Left ventricle myocardium inferior (tissue), 1 donor: ENCODE data around the gene SERTAD1. TPM values are rescaled to one million over a fixed set of nuclear protein-coding genes. Genes with fewer than 3 reads are reported as not detected.
A peak's percentile ranks its signal among the peaks of the same experiment; 100 is the strongest.

Source experiments
- DNase-seq: peaks from one replicate; pipeline ENCODE4 v3.0.0-alpha.2; 2020
- H3K27ac ChIP-seq: fragments of 200-600 bp; replicated peaks from 2 replicates; pipeline ENCODE4 v1.8.0; 2021
- H3K27me3 ChIP-seq: fragments of 200-600 bp; 2 replicates; pipeline ENCODE4 v1.8.0; 2021; ENCODE audit warnings: low read depth
- H3K36me3 ChIP-seq: fragments of 200-600 bp; 2 replicates; pipeline ENCODE4 v1.8.0; 2021
- H3K4me1 ChIP-seq: fragments of 200-600 bp; 2 replicates; pipeline ENCODE4 v1.8.0; 2021
- H3K4me3 ChIP-seq: fragments of 200-600 bp; 2 replicates; pipeline ENCODE4 v1.8.0; 2021; ENCODE audit warnings: mild to moderate bottlenecking, moderate library complexity
- H3K9me3 ChIP-seq: fragments of 200-600 bp; replicated peaks from 2 replicates; pipeline ENCODE4 v1.8.0; 2021
- intact Hi-C: fragments of 100-400 bp; cut with micrococcal nuclease; formaldehyde crosslinking; loops from one replicate; pipeline ENCODE4 v1.11.0; 2022
- long read RNA-seq: library from polyadenylated mRNA; unstranded; transcript quantifications from one replicate; pipeline ENCODE4 v2.0.0, GENCODE V29; 2021
- total RNA-seq: library from RNA; stranded (reverse); fragmentation: NEBNext Ultra II Directional; extraction: Animal tissue kit (Norgen Biotek cat#: 25700); gene quantifications from one replicate; pipeline ENCODE4 v1.2.1, GENCODE V29; 2021
- TF ChIP-seq, protein P1 (sequence below): fragments of 200-600 bp; IDR thresholded peaks from 2 replicates; pipeline ENCODE4 v1.8.0; 2021; ENCODE audit warnings: antibody characterized with exemption, mild to moderate bottlenecking, borderline replicate concordance
- donor health status: DM: no; HTN: yes; CAD: no; lungs with severe emphysema.

The SERTAD1 gene, protein sequence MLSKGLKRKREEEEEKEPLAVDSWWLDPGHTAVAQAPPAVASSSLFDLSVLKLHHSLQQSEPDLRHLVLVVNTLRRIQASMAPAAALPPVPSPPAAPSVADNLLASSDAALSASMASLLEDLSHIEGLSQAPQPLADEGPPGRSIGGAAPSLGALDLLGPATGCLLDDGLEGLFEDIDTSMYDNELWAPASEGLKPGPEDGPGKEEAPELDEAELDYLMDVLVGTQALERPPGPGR
- 9.2 TPM for total RNA-seq
- long read RNA-seq, transcript SERTAD1-201 (2 exons, 2,114 nt): major isoform, 9 of 10 reads
- long read RNA-seq, partial matches to known transcripts: 0 of 10 reads
- long read RNA-seq, other reads (novel, unspliced or antisense): 1 of 10 reads

DNA sequence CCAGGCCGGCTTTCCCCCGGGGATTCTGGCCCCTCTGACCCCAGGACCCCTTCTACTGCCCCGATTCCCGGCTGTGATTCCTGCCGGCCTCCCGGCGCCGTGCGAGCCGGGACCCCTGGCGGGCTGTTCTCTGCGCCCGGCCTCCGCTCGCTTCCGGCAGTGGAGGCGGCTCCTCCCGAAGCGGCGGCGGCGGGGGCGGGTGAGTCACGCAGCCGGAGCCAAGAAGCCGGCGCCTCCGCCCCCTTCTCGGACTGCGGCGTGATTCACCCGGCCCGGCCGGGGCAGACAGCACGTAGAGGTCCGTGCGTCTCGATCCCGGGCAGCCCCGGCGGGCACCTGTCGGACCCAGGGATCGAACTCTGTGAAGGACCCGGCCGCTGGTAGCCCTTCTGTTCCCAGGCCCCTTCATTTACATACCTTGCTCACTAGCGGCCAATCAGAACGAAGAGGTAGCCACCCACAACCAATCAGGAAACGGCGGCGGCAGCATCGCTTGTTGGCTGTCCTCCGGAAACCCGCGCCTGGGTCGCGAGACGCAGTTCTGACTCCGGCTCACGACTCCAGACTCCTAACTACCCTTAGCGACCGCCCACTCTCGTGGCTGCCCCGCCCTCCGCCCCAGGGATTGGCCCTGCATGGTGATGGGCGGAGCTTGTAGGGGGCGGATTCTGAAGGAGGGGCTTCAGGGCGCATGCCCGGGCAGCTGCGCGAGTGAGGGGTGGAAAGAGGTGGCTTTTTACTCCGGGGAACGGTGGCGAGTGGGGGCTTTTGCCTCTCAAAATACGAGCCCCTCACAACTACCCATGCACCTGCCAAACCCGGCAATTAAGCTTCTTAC lies at the start of gene SERTAD1:
TSS of gene SERTAD1 (minus strand) at position 543 of the 838 bp plus-strand sequence. CDS start 2,446 bp downstream, outside the sequence.
- intact Hi-C loops: loop anchor here (1.0 kb wide), 1 partner anchor 18 kb away; no protein-coding TSS in a partner anchor
- TF ChIP-seq, protein P1, sequence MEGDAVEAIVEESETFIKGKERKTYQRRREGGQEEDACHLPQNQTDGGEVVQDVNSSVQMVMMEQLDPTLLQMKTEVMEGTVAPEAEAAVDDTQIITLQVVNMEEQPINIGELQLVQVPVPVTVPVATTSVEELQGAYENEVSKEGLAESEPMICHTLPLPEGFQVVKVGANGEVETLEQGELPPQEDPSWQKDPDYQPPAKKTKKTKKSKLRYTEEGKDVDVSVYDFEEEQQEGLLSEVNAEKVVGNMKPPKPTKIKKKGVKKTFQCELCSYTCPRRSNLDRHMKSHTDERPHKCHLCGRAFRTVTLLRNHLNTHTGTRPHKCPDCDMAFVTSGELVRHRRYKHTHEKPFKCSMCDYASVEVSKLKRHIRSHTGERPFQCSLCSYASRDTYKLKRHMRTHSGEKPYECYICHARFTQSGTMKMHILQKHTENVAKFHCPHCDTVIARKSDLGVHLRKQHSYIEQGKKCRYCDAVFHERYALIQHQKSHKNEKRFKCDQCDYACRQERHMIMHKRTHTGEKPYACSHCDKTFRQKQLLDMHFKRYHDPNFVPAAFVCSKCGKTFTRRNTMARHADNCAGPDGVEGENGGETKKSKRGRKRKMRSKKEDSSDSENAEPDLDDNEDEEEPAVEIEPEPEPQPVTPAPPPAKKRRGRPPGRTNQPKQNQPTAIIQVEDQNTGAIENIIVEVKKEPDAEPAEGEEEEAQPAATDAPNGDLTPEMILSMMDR: peak; percentile 84

DNA sequence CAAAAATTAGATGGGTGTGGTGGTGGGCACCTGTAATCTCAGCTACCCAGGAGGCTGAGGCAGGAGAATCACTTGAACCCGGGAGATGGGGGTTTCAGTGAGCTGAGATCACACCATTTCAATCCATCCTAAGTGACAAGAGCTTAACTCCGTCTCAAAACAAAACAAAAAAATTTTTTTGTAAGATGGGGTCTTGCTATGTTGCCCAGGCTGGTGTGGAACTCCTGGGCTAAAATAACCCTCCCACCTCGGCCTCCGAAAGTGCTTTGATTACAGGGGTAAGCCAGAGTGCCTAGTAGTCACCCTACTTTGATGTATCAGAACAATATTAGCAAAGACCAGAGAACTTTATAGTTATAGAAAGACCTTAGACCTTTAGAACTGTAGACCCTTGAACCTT lies 48.9 kb upstream of the SERTAD1 start:
- TF ChIP-seq, protein P1: no peak
- H3K27ac ChIP-seq: no peak overlapping the region
- H3K36me3 ChIP-seq: no peaks in the 10 kb centered on the region
- no peak for DNase-seq
- no peaks in the 10 kb centered on the region for H3K4me1 ChIP-seq
- intact Hi-C loops: no loop called here
- no peaks in the 10 kb centered on the region for H3K27me3 ChIP-seq
- no peak overlapping the region for H3K4me3 ChIP-seq
- no peaks in the 10 kb centered on the region for H3K9me3 ChIP-seq

More for the DNA sequence above, at the start of gene SERTAD1:
- peak; percentile 100 for DNase-seq
- Histone ChIP-seq H3K9me3 (no peaks in the 10 kb centered on the region), H3K4me3 (peak within 1 kb of the TSS; percentile 97), H3K4me1 (peaks cover 56% of the 10 kb centered on the region), H3K36me3 (peaks cover 13% of the 10 kb centered on the region), H3K27ac (peak within 1 kb of the TSS; percentile 99), H3K27me3 (no peaks in the 10 kb centered on the region)

DNA sequence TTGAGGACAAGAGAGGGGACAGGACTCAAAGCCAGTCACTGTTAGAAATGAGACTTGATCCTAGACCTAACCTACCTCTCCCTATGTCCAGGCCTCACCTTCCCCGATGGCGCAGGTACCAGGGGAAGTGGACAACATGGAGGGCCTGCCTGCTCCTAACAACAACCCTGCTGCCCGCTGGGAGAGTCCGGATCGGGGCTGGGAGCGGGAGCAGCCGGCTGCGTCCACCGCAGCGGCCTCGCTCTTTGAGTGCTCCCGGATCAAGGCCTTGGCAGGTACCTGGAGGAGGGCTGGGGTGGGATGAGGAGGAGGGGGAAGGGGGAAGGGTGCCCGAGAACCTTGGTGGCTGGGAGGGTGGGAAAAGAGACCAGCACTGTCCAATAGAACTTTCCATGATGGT lies 46.7 kb upstream of the SERTAD1 start:
- Histone ChIP-seq H3K4me3 (no peak overlapping the region), H3K27ac (no peak overlapping the region), H3K4me1 (peaks cover 2% of the 10 kb centered on the region), H3K27me3 (peaks cover under 1% of the 10 kb centered on the region), H3K9me3 (no peaks in the 10 kb centered on the region), H3K36me3 (no peaks in the 10 kb centered on the region)
- no peak for DNase-seq
- TF ChIP-seq, protein P1: no peak
- intact Hi-C loops: no loop called here

DNA sequence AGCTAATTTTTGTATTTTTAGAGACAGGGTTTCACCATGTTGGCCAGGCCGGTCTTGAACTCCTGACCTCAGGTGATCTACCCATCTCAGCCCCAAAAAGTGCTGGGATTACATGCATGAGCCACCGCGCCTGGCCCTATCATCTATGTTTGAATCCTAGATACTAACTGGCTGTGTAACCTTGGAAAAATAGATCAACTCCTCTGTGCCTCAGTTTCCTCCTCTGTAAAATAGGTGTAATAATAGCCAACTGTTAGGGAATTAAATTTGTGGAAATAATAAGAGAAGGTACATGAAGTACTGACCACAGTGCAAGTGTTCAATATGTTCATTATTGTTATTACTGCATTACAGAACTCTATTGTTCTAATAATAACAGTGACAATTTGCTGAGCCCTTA lies 45.3 kb upstream of the SERTAD1 start:
- peaks cover 5% of the 10 kb centered on the region for H3K27me3 ChIP-seq
- TF ChIP-seq, protein P1: no peak
- intact Hi-C loops: no loop called here
- H3K36me3 ChIP-seq: no peaks in the 10 kb centered on the region
- peaks cover 13% of the 10 kb centered on the region for H3K4me1 ChIP-seq
- no peak overlapping the region for H3K4me3 ChIP-seq
- H3K27ac ChIP-seq: no peak overlapping the region
- no peak for DNase-seq
- H3K9me3 ChIP-seq: no peaks in the 10 kb centered on the region

DNA sequence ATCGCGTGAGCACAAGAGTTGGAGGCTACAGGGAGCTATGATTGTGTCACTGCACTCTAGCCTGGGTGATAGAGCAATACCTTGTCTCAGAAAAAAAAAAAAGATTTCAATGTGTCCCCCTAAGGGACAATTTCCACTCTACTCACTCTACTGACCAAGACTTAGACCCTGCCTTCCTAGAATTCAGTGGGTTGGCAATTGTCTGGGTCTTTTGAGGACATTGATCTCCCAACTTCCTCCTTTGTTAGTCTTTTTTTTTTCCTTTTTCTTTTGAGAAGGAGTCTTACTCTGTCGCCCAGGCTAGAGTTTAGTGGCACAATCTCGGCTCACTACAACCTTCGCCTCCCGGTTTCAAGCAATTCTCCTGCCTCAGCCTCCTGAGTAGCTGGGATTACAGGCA lies 43.2 kb upstream of the SERTAD1 start:
- peaks cover 30% of the 10 kb centered on the region for H3K4me1 ChIP-seq
- H3K9me3 ChIP-seq: no peaks in the 10 kb centered on the region
- H3K4me3 ChIP-seq: no peak overlapping the region
- H3K27ac ChIP-seq: no peak overlapping the region
- intact Hi-C loops: no loop called here
- no peak for DNase-seq
- peaks cover 5% of the 10 kb centered on the region for H3K27me3 ChIP-seq
- TF ChIP-seq, protein P1: no peak
- no peaks in the 10 kb centered on the region for H3K36me3 ChIP-seq
